ENCODE results near the gene AFMID.

DNA sequence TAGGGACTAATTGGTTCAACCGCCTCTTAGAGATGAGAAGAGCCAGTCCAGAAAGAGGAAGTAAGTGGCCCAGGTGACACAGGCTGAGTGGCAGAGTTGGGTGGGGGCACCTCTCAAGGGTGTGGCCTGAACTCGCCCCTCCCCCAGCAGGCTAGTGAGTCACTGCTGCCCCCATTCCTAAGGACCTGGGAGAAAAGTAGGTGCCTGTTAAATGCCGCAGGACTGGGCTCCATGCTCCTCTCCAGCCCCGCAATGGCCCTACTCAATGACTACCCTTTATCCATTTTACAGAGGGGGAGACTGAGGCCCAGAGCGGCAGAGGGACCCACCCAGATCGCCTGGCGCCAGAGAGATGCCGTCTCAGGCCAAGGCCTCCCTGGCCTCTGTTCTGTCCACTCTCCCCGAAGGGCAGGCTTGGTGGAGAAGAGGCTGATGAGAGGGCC, 52.3 kb downstream of the AFMID start:
- TF ChIP-seq, protein P1, sequence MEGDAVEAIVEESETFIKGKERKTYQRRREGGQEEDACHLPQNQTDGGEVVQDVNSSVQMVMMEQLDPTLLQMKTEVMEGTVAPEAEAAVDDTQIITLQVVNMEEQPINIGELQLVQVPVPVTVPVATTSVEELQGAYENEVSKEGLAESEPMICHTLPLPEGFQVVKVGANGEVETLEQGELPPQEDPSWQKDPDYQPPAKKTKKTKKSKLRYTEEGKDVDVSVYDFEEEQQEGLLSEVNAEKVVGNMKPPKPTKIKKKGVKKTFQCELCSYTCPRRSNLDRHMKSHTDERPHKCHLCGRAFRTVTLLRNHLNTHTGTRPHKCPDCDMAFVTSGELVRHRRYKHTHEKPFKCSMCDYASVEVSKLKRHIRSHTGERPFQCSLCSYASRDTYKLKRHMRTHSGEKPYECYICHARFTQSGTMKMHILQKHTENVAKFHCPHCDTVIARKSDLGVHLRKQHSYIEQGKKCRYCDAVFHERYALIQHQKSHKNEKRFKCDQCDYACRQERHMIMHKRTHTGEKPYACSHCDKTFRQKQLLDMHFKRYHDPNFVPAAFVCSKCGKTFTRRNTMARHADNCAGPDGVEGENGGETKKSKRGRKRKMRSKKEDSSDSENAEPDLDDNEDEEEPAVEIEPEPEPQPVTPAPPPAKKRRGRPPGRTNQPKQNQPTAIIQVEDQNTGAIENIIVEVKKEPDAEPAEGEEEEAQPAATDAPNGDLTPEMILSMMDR (IDR thresholded peaks at IDR 0.05) = no peak
- no peak for TF ChIP-seq POLR2A (IDR thresholded peaks at IDR 0.05)
